GM18502 (cell line): ENCODE results near the gene PCSK6.
"Not testable (repeated sequence)": the region's sequence is repeated elsewhere in the genome, so short reads cannot be mapped to it uniquely, and the experiment has no call there.

ENCODE experiments used
- ATAC-seq: cut with Tn5 transposase; IDR thresholded peaks from one replicate; pipeline ENCODE4 v1.9.1; 2021; ENCODE audit warnings: mild to moderate bottlenecking; ENCODE audit not compliant: unreplicated experiment, poor library complexity

Gene PCSK6

GRCh38 chr15:101390060-101390459, 99.4 kb downstream of the PCSK6 start:
- ATAC-seq, result no peak

GRCh38 chr15:101389362-101389761, 100.1 kb downstream of the PCSK6 start:
- ATAC-seq, result no peak

- ATAC-seq, result no peak
Observed at GRCh38 chr15:101388046-101388445, 101.5 kb downstream of the PCSK6 start.

- no peak for ATAC-seq
Observed at GRCh38 chr15:101387574-101387973, 101.9 kb downstream of the PCSK6 start.

GRCh38 chr15:101386967-101387366, 102.5 kb downstream of the PCSK6 start:
- no peak for ATAC-seq

GRCh38 chr15:101386006-101386405, 103.5 kb downstream of the PCSK6 start:
- no peak for ATAC-seq

- no peak for ATAC-seq
Observed at GRCh38 chr15:101384276-101384675, 105.2 kb downstream of the PCSK6 start.

- no peak for ATAC-seq
Observed at GRCh38 chr15:101382544-101382943, 107.0 kb downstream of the PCSK6 start.

- no peak for ATAC-seq
Observed at GRCh38 chr15:101381671-101382212, 107.8 kb downstream of the PCSK6 start.

- no peak for ATAC-seq
Observed at GRCh38 chr15:101380146-101380545, 109.4 kb downstream of the PCSK6 start.

- ATAC-seq, result no peak
Observed at GRCh38 chr15:101379647-101380046, 109.9 kb downstream of the PCSK6 start.

GRCh38 chr15:101378879-101379278, 110.6 kb downstream of the PCSK6 start:
- no peak for ATAC-seq

GRCh38 chr15:101378171-101378755, 111.2 kb downstream of the PCSK6 start:
- ATAC-seq, result no peak

GRCh38 chr15:101376615-101377395, 112.7 kb downstream of the PCSK6 start:
- no peak for ATAC-seq

GRCh38 chr15:101375006-101375405, 114.5 kb downstream of the PCSK6 start:
- not testable (repeated sequence) for ATAC-seq

GRCh38 chr15:101374326-101374725, 115.2 kb downstream of the PCSK6 start:
- no peak for ATAC-seq

GRCh38 chr15:101373577-101373976, 115.9 kb downstream of the PCSK6 start:
- ATAC-seq, result no peak

GRCh38 chr15:101372960-101373525, 116.5 kb downstream of the PCSK6 start:
- no peak for ATAC-seq

- no peak for ATAC-seq
Observed at GRCh38 chr15:101372149-101372577, 117.3 kb downstream of the PCSK6 start.

GRCh38 chr15:101371519-101371918, 118.0 kb downstream of the PCSK6 start:
- ATAC-seq, result no peak

GRCh38 chr15:101371081-101371480, 118.4 kb downstream of the PCSK6 start:
- no peak for ATAC-seq
